ENCODE results near the gene LACRT.
"Not testable (repeated sequence)": the region's sequence is repeated elsewhere in the genome, so short reads cannot be mapped to it uniquely, and the experiment has no call there.

LACRT gene

GRCh38 chr12:54634795-54635194, at the start of gene LACRT:
LACRT (minus strand) TSS chr12:54634895; CDS start chr12:54634841, 54 bp downstream.
- no peak for DNase-seq

- no peak for DNase-seq
Measured at GRCh38 chr12:54683398-54683797, 48.7 kb upstream of the LACRT start.

GRCh38 chr12:54682674-54683073, 48.0 kb upstream of the LACRT start:
- no peak for DNase-seq

GRCh38 chr12:54680374-54680773, 45.7 kb upstream of the LACRT start:
- DNase-seq = no peak

GRCh38 chr12:54678131-54678530, 43.4 kb upstream of the LACRT start:
- DNase-seq = no peak

- DNase-seq = no peak
Measured at GRCh38 chr12:54667945-54668344, 33.2 kb upstream of the LACRT start.

GRCh38 chr12:54666008-54666407, 31.3 kb upstream of the LACRT start:
- no peak for DNase-seq

- DNase-seq = not testable (repeated sequence)
Measured at GRCh38 chr12:54665022-54665635, 30.4 kb upstream of the LACRT start.

GRCh38 chr12:54663603-54664002, 28.9 kb upstream of the LACRT start:
- no peak for DNase-seq

GRCh38 chr12:54662026-54662425, 27.3 kb upstream of the LACRT start:
- no peak for DNase-seq

GRCh38 chr12:54661048-54661447, 26.4 kb upstream of the LACRT start:
- DNase-seq = no peak

GRCh38 chr12:54660320-54660962, 25.7 kb upstream of the LACRT start:
- no peak for DNase-seq

GRCh38 chr12:54658306-54659264, 23.9 kb upstream of the LACRT start:
- no peak for DNase-seq

GRCh38 chr12:54657105-54657607, 22.5 kb upstream of the LACRT start:
- DNase-seq = no peak

GRCh38 chr12:54654926-54655325, 20.2 kb upstream of the LACRT start:
- DNase-seq = no peak

- DNase-seq = no peak
Measured at GRCh38 chr12:54653025-54653424, 18.3 kb upstream of the LACRT start.

GRCh38 chr12:54650889-54651288, 16.2 kb upstream of the LACRT start:
- no peak for DNase-seq

- no peak for DNase-seq
Measured at GRCh38 chr12:54650409-54650808, 15.7 kb upstream of the LACRT start.

- no peak for DNase-seq
Measured at GRCh38 chr12:54649825-54650224, 15.1 kb upstream of the LACRT start.

GRCh38 chr12:54648265-54648664, 13.6 kb upstream of the LACRT start, which contains the start of gene DCD:
DCD (minus strand) TSS chr12:54648365; CDS start chr12:54648303, 62 bp downstream.
- DNase-seq = no peak

- DNase-seq = no peak
Measured at GRCh38 chr12:54641554-54641953, 6.9 kb upstream of the LACRT start.

GRCh38 chr12:54641089-54641488, 6.4 kb upstream of the LACRT start:
- DNase-seq = no peak

- not testable (repeated sequence) for DNase-seq
Measured at GRCh38 chr12:54639112-54639511, 4.4 kb upstream of the LACRT start.

Measured in NCI-H2107 (cell line).